ENCODE results near the gene PTK6.
"Not testable (repeated sequence)": the region's sequence is repeated elsewhere in the genome, so short reads cannot be mapped to it uniquely, and the experiment has no call there.

Gene PTK6

DNA sequence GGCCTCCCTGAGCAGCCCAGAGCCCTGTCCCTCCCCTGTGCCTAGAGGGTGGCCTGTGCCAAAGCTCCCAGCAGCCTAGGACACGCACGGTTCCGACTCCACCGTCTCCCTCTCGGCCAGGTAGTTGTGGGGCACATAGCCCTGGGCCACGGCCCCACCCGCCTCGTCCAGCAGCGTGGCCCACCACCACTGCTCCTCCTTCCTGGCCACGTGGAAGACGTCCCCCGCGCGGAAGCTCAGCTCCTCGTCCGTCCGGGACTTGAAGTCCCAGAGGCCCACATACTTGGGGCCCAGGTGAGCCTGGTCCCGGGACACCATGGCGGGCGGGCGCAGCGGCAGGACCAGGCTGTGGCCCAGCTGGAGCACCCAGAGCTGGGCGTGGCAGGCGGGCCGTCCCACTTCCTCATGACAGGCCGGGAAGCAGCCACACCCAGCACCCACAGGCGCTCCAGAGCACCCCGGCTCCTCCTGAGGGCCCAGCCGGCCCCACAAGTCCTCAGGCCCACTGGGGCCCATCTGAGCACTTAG, at the start of gene PTK6:
TSS of gene PTK6 (minus strand) at position 380 of the 528 bp plus-strand sequence. CDS start at position 318, 62 bp downstream.
- DNase-seq = peak; percentile 25

DNA sequence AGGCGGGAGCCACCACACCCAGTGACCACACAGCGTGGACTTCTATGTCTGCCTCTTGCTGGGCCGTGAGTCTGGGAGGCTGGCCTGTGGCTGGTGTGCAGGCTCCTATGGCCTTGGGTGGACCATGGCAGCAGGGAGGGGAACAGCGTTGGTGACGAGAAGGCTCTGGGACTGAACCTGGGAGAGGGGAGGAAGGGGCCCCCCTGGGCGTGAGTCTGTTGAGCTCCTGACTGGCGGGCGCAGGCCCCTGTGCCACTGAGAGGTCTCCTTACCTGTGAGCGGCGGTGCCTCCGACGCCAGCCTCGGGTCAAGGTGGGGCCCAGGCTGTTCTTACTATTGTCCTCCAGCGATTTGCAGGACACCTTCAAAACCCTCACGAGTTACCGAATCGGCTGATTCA, 49.6 kb upstream of the PTK6 start:
- no peak for DNase-seq

DNA sequence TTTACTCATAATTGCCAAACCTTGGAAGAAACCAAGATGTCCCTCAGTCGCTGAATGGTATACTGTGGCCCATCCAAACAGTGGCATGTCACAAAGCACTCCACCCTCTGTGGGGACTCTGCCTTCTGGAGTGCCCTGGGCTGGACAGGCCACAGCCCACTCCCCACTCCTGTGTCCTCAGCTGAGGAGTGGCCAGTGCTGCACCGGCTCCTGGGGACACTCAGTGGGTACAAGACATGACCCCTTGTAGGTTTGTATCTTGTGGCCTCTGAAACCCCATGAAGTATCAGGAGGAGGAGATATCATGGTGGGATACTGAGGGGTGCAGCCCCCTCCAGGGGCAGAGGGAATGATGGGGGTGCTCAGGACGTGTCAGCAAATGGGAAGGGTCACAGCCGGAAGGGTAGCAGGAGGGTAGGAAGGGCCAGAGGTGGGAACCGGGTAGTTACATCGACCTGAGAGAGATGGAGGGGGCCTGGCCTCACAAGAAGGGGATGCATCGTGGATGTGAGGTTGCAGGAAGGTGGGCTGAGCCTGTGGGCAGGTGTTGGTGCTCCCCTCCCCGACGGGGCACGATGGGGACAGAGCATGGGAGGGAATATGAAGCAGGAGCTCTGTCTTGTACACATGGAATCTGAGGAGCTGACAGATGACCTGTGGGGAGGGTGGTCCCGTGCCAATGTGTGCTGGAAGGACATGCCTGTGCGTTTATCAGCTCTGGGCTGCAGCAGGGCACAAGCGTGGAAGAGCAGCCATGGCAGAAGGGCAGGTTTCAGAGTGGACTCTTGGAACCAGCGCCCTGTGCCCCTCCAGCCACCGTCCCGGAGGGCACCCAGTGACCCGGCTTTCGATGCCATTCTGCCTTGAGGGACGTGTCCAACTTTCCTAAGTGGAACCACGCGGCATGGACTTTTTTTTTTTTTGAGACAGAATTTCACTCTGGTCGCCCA, 48.7 kb upstream of the PTK6 start:
- DNase-seq = no peak

DNA sequence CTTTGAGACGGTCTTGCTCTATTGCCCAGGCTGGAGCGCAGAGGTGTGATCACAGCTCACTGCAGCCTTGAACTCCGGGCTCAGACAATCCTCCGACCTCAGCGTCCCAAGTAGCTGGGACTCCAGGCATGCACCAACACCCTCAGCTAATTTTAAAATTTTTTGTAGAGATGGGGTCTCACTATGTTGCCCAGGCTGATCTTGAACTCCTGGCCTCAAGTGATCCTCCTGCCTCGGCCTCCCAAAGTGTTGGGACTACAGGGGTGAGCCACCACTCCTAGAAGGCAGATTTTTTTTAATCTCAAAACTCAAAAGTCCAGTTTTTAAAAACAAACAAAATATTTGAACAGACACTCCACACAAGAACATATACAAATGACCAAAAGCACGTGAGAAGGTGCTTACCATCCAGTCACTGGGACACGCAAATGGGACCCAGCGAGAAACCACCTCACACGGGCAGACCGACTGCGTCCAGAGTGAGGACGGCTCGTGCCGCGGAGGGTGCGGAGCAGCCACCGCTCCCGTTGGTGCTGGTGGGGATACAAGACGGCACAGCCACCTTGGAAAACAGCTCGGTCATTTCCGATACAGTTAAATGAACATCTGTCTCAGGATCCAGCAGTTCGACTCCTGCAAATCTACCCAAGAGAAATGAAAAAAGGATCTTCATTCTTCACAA, 45.3 kb upstream of the PTK6 start:
- no peak for DNase-seq

DNA sequence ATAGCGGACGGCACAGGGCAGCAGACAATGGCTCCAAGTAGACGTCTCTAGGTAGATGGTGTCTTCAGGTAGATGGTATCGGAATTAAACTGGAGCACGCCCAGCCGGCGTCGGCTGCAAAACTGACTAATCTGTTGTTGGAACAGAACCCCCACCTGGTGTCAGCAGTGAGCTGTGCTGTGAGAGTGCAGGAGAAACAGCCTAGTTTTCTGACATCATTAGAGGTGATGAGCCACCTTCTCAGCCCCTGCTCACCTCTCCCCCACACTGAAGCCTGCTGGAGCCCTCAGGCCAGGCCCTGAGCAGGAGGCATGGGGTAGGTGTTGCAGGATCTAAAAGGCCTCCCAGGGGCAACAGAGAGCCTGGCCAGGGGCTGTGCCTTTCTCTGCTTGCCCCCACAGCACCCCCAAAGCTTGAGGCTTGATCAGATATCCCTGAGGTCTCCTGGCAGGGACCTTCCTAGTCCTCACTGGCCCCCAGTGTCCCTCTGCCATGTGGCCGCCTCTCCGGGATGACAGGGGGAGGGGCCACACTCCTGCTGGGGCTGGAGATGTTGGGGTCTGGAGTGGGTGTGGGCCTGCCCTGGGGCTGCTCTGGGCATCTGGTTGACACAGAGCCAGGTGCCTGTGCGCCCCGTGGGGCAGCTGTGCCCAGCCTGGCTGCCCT, 43.8 kb upstream of the PTK6 start:
- peak; percentile 75 for DNase-seq

DNA sequence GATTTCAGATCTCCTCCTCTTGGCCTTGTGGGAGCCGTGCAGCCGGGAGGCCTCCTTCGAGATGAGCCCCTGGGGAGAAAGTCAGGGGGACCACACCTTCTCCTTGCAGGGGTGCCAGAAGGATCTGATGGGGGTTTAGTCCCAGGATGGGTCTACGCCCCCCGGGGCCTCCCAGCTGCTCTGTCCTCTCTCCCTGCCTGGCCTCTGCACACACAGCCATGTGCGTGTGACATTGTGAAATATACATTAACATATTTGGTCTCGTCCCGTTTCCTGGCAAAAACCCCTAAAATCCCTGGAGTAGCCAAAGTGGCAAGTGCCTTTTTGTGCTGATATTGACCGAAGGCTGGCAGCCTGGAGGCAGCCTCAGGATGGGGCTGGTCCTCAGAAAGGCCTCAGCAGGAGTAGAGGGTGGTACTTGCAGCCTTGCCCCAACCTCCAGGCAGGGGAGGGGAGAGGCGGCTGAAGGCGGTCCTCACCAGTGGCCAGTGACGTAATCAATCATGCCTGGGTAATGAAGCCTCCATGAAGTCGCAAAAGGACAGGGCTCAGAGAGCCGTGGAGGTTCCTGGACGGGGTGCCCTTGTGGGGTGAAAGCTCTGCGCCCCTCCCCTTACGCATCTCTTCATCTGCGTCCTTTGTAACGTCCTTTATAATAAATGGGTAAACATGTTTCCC, 42.0 kb upstream of the PTK6 start:
- DNase-seq = no peak

DNA sequence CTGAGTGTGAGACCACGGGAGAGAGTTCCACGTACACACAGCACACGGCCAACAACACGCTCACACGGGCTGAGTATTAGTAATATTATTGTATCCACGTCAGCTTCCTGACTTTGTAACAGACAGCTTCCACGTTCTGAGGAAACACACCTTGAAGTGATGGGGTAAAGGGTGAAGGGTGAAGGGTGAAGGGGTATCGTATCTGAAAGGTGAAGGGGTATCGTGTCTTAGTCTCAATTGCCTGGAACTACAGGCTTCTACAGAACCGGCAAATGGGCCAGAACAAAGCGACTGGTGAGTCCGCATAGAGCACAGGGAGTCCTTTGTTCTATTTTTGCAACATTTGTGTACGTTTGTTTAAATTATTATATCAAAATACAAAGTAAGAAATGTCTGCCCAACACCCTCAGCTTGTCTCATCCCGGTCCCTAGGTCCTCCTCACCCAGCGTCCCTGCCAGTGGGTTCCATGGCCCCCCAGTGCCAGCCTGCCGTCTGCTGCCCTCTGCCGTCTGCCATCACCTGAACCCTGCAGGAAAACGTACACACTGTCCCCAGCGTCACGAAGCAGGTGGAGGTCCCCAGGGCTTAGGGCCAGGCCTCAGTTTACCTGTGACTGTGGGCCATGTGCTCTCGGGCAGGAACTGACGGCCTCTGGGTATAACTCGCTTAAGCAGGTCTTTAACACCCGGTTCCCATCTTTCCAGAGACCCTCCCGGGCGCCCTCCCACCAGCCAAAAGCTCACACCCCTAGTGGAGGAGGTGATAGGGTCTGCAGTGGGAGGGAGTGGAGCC, 41.2 kb upstream of the PTK6 start:
- DNase-seq = no peak

DNA sequence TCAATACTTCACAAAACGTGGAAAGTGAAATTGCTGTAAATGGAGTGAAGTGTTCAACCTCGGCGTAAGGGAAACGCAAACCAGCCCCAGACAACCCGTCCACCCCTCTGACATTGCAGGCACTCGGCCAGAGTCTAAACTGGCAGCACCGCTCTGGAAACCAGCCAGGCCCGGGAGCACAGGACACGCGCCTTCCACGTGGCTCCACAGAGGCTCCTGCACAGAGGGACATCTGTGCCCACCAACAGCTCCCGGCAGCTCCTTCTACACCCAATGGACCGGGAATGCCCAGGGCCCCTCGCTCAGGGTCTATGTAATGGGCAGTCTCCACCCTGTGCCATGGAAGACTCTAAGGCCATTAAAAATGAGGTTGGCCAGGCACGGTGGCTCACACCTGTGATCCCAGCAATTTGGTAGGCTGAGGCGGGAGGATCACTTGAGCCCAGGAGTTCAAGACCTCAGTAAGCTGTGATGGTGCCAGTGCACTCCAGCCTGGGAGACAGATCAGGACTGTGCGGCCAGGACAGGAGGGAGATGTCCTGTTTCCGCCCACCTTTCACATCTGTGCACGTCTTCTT, 40.2 kb upstream of the PTK6 start:
- DNase-seq = no peak

DNA sequence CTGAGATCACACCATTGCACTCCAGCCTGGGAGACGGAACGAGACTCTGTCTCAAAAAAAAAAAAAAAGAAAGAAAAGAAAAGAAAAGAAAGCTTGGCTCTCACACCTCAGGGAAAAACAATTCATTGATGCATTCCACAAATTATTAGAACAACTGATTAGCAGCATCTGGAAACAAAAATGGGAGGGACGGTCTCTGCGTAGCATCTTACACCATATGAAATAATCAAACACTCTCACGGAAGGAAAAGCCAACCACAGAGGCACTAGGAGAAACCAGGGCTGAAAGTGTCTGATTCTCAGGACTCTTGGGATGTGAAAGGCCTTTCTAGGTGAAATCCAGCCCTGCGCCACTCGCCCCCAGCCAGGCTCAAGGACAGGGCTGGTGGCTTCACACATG, 39.1 kb upstream of the PTK6 start:
- no peak for DNase-seq

DNA sequence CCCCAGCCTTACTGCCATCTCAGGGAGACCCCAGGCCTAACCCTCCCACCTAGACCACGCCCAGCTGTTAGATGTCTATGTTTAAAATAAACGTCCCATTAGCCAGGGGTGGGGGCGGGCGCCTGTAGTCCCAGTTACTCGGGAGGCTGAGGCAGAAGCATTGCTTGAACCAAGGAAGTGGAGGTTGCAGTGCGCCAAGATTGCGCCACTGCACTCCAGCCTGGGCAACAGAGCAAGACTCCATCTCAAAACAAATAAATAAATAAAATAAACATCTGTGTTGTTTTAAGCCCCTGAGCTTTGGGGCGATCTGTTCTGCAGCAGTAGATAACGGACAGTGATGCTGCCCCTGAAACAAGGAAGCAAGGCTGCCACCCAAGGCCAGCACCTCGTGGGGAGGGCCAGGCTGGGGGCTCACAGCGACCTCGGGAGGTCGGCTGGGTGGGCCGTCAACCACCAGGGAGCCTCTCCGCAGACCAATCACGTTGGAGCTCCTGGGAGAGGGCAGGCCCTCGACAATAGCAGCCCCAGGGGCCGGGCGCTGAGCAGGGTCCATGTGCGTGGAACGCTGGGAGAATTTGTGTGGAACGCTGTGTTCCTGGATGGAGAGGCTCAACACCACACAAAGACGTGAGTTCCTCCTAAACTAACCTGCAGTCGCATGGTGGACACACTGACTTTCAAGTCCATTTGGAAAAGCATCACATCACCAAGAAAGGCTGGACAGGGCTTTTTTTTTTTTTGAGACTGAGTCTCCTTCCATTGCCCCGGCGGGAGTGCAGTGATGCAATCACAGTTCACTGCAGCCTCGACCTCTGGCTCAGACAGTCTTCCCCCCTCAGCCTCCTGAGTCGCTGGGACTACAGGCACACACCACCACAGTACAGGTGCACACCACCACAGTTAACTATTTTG, 37.9 kb upstream of the PTK6 start:
- DNase-seq = no peak

DNA sequence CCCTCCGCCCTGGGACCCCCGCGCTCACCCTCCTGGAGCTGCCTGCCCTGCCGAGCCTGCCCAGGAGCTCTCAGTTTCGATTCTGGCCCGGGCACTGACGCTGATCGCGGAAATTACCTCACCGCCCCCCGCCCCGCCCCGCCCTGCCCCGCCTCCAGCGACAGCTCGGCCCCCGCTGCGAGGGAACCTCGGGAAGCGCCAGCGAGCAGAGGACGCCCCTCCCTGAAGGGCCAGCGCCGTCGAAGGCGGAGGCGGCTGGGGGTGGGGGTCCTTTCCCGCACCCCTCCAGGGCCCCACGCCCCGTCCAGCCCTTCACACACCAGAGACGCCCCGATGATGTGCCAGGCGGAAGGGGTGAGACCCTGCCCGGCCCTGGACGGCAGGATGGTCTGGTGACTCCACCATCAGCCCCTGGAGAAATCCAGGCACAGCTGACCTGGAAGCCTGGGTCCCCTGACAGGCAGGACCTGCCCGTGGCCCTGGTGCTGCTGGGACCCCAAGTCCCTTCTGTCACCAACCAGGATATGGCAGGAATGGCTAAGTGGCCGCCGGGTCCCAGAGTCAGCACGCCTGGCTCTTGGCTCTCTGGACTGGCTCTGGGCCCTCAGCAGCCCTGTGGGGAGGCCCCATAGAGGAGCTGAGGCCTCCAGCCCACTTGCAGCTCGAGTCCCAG, 37.1 kb upstream of the PTK6 start, which contains the start of gene HELZ2:
TSS of gene HELZ2 (minus strand) at position 84 of the 673 bp plus-strand sequence. CDS start 1,854 bp downstream, outside the sequence.
- peak; percentile 70 for DNase-seq

DNA sequence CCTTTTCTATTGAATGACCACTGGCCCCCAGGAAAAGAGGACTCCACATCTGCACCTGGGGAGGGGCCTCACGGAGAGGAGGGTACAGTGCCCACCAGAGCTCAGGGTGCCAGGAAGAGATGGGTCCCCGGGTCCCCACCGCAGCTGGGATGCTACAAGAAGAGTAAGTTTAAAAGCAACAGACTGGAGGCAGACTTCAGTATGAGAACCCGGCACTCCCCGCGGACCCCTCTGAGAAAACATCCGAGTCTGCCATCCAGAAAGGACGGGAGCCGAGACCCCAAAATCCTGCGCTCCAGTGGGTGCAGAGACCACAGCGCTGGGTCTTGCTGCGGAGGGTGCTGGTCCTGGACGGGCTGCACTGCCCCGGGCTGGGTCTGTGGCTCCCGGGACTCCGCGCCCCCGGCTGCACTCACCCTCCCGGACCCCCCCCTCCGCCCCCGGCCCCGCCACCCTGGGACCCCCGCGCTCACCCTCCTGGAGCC, 36.5 kb upstream of the PTK6 start:
- DNase-seq = no peak

DNA sequence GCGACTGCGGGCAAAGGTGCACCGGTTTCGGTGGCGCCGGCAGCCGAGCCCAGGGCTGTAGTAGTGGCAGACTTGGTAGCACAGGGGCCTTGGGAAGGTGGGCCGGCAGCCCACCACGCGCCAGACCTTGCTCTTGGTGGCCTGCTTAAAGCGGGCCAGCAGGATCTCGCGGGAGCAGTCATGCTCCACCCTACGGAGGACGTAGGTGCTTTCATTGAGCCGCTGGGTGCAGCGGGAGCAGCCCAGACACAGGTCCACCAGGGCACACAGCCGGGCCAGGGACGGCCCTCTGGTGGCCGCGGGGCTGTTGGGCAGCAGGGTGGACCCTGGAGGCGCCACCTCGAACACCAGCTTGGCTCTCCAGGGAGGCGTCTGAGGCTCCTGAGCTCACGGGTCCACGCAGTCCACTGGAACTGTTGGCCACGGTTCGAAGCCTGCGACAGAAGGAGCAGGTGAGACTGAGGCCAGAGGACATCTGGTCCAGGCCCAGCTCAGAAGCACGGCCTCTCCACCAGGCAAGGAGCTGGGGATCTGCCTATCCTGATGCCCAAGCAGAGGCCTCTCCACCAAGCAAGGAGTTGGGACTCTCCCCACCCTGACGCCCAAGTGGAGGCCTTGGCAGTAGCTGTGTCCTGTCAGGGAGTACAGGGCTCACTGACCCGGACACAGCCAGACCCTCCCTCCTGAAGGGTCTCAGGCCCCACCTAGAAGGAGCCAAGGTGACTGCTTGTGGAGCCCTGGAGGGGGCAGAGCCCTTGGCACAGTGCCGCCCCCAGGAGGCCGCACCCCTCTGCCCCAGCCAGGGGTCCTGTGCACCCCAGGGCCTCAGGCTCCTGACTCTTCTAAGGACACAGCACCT, 35.8 kb upstream of the PTK6 start:
- DNase-seq = no peak

DNA sequence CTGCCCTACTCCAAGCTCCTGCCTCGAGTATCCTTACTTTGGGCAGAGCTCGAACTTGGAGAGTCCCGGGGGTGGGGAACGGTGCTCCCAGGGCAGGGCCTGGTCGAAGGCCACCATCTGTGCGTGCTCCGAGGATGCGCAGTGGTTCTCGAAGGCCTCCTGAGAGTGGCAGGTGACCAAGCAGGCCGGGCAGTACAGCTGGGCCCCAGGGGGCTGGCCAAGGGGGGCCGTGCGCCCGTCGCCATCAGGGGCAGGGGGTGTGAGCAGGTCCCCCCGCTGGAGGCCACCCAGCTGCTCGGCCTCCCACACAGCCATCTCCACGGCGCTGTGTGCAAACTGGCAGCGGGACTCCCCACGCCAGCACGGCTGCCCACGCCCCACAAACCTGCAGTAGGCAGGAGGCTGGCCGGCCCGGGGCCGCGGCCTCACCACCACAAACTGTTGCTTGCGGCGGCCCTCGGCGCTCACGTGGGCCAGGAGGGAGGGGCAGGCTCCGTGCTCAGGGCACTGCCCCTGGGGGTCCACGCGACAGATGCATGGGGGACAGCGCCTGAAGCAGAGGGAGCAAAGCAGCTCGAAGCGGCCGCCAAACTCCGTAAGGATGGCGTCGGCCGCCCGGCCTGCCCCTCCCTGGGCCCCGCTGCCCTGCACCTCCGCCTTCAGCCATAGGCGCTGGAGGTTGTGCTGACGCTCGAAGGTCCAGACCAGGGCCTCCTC, 35.1 kb upstream of the PTK6 start:
- no peak for DNase-seq

DNA sequence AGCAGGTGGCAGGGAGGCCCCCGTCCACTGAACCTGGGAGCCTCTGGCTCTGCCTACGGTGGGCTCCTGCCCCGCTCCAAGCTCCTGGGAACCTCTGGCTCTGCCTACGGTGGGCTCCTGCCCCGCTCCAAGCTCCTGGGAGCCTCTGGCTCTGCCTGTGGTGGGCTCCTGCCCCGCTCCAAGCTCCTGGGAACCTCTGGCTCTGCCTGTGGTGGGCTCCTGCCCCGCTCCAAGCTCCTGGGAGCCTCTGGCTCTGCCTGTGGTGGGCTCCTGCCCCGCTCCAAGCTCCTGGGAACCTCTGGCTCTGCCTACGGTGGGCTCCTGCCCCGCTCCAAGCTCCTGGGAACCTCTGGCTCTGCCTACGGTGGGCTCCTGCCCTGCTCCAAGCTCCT, 33.9 kb upstream of the PTK6 start:
- not testable (repeated sequence) for DNase-seq

DNA sequence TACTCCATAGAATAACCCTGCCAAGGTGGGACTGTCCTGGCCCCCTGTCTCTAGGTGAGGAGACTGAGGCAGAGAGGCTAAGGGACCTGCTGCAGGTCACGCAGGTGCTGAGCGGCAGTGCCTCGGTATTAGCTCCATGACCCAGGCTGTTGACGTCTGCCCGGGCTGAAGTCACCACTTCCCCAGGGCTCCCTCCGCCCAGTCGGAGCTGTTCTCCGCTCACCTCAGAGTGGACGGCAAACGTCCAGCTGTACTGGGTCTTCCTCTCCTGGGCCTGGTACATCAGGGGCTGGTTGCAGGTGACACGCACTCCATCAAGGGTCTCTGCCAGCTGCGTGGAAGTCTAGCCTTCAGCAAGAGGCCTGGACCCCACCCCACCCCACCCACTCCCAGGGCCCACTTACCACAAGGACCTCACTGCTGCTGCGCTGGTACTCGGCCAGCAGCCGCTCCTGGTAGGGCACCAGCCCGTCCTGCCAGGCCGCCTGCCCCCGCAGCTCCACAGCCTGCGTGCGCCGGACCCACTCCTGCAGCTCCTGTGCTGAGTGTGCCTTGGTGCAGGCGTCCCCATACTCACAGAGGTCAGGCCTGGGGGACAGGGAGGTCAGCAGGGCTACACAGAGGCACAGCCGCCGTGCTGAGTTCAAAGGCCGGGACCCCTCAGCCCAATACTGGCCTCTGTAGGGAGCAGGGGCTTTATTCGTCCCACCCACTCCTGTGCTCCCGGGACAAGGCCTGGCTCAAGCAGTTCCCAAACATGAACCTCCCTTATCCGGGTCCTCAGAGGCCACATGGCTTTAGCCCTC, 33.3 kb upstream of the PTK6 start:
- DNase-seq = no peak

Data from activated CD8-positive, alpha-beta memory T cell treated with anti-CD3 and anti-CD28 coated beads, Interleukin-2, amount 50 U/mL, for 4 hours (primary cell).